Lower lobe of right lung (tissue), 2 donors: ENCODE data around the gene IMMP2L. TPM values are rescaled to one million over a fixed set of nuclear protein-coding genes. Genes with fewer than 3 reads are reported as not detected.

ENCODE experiments used
- ATAC-seq, 2 donors: fragments of 200-7000 bp; cut with Tn5 transposase; one replicate each; pipeline ENCODE4 v1.9.1; 2020 to 2022; ENCODE audit warnings: mild to moderate bottlenecking in 2 of 2, moderate library complexity in 2 of 2
- DNase-seq: peaks from one replicate; pipeline ENCODE4 v3.0.0-alpha.2; 2020
- H3K27ac ChIP-seq: fragments of 200-600 bp; one replicate; pipeline ENCODE4 v1.8.0; 2022
- H3K27me3 ChIP-seq: fragments of 200-600 bp; one replicate; pipeline ENCODE4 v1.8.0; 2022; ENCODE audit warnings: low read depth
- H3K36me3 ChIP-seq: fragments of 200-600 bp; one replicate; pipeline ENCODE4 v1.8.0; 2022; ENCODE audit warnings: mild to moderate bottlenecking
- H3K4me1 ChIP-seq: fragments of 200-600 bp; one replicate; pipeline ENCODE4 v1.8.0; 2022
- H3K4me3 ChIP-seq: fragments of 200-600 bp; one replicate; pipeline ENCODE4 v1.8.0; 2022; ENCODE audit warnings: mild to moderate bottlenecking
- H3K9me3 ChIP-seq: fragments of 200-600 bp; one replicate; pipeline ENCODE4 v1.8.0; 2022
- CTCF ChIP-seq: fragments of 200-600 bp; IDR thresholded peaks from one replicate; pipeline ENCODE4 v1.8.0; 2022; ENCODE audit warnings: antibody characterized with exemption, mild to moderate bottlenecking
- intact Hi-C: fragments of 100-400 bp; cut with DNase I; formaldehyde crosslinking; loops from one replicate; pipeline ENCODE4 v1.11.0; 2022
- total RNA-seq: library from RNA; stranded (reverse); fragmentation: NEBNext Ultra II Directional; extraction: Animal tissue kit (Norgen Biotek cat#: 25700); gene quantifications from one replicate; pipeline ENCODE4 v1.2.1, GENCODE V29; 2021
- donor health status: DM: no; HTN: yes; CAD: no; lungs with severe emphysema.

IMMP2L gene
- total RNA-seq, 1 donor from 2014 or later = 14.7 TPM

DNA sequence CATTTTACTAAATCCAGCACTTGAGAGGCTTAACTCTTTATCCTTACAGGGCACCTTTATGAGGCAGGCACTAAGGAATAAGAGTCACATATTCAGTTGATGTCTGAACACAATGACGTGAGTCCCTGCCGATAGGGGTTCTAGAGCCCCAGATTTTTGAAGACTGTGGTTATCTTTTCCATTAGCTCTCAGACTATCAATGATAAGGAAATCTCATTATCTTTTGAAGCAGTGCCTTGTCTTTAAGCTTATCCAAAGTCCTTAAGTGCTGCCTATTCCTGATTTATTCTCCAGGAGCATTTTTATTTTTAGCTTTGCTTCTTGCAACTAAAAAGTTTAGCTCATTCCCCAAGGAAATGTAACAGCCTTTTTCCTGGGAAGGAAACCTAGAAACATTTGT, 915.5 kb downstream of the IMMP2L start:
- intact Hi-C loops = no loop called here
- Histone ChIP-seq H3K4me1 (no peaks in the 10 kb centered on the region), H3K9me3 (no peaks in the 10 kb centered on the region), H3K36me3 (no peaks in the 10 kb centered on the region), H3K4me3 (no peak overlapping the region), H3K27ac (no peak overlapping the region), H3K27me3 (no peaks in the 10 kb centered on the region)
- DNase-seq (no peak), ATAC-seq (no peak)
- no peak for TF ChIP-seq CTCF

DNA sequence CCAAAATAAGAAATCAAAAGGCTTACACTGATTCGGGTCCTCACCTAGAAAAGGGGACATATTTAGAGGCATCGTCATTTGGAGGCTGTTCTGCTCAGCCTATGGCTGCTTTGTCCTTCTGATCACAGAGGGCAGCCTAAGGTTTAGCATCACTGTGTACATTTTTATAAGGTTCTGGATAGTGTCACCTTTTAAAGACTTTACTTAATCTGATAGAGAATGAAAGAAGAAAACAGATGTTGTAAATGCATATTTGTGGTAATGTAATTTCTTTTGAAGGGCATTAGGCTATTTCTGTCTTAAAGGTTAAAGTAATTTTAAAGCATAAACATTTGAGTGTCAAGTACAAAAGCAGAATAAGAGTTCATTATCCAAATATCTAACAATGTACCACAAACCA, 916.7 kb downstream of the IMMP2L start:
- no peak for TF ChIP-seq CTCF
- Histone ChIP-seq H3K4me3 (no peak overlapping the region), H3K36me3 (no peaks in the 10 kb centered on the region), H3K9me3 (no peaks in the 10 kb centered on the region), H3K27me3 (no peaks in the 10 kb centered on the region), H3K4me1 (no peaks in the 10 kb centered on the region), H3K27ac (no peak overlapping the region)
- ATAC-seq = no peak
- no peak for DNase-seq
- intact Hi-C loops = no loop called here

- H3K36me3 ChIP-seq = no peaks in the 10 kb centered on the region
- intact Hi-C loops = no loop called here
- ATAC-seq = no peak
Observed at GRCh38 chr7:110645060-110645459, 917.2 kb downstream of the IMMP2L start.

GRCh38 chr7:110637252-110637651, 925.0 kb downstream of the IMMP2L start:
- no peak overlapping the region for H3K27ac ChIP-seq
- TF ChIP-seq CTCF = no peak
- intact Hi-C loops = no loop called here
- H3K4me3 ChIP-seq = no peak overlapping the region
- H3K36me3 ChIP-seq = no peaks in the 10 kb centered on the region
- H3K9me3 ChIP-seq = no peaks in the 10 kb centered on the region
- H3K4me1 ChIP-seq = no peaks in the 10 kb centered on the region
- DNase-seq (no peak), ATAC-seq (no peak)
- H3K27me3 ChIP-seq = no peaks in the 10 kb centered on the region

More at GRCh38 chr7:110645060-110645459, 917.2 kb downstream of the IMMP2L start:
- no peak for DNase-seq
- Histone ChIP-seq H3K27me3 (no peaks in the 10 kb centered on the region), H3K27ac (no peak overlapping the region), H3K9me3 (no peaks in the 10 kb centered on the region), H3K4me1 (no peaks in the 10 kb centered on the region), H3K4me3 (no peak overlapping the region)
- TF ChIP-seq CTCF = no peak

GRCh38 chr7:110633313-110633712, 929.0 kb downstream of the IMMP2L start:
- Histone ChIP-seq H3K36me3 (no peaks in the 10 kb centered on the region), H3K4me3 (no peak overlapping the region), H3K9me3 (no peaks in the 10 kb centered on the region), H3K27ac (no peak overlapping the region), H3K27me3 (no peaks in the 10 kb centered on the region), H3K4me1 (no peaks in the 10 kb centered on the region)
- TF ChIP-seq CTCF = no peak
- no peak for DNase-seq
- intact Hi-C loops = no loop called here
- ATAC-seq = no peak

DNA sequence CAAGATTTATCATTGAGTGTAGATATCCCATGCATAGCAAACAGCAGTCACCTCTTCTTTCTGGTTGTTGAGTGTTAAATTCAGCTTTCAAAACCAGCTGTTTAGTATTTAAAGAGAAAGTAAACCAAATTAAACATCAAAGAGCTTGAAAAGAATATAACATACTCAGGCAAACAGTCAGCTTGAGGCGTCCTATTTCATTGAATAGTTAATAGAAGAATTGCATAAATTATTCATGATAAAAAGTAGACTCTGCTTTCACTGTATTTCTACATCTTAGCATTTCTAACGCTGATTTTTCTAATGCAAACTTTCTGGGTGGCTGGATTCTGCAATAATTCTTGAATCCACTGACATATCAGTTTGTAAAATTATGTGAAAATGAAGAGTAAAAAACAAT, 935.9 kb downstream of the IMMP2L start:
- H3K9me3 ChIP-seq = no peaks in the 10 kb centered on the region
- ATAC-seq = no peak
- no peaks in the 10 kb centered on the region for H3K4me1 ChIP-seq
- intact Hi-C loops = no loop called here
- no peak overlapping the region for H3K4me3 ChIP-seq
- H3K27ac ChIP-seq = no peak overlapping the region
- no peak for DNase-seq
- no peak for TF ChIP-seq CTCF
- no peaks in the 10 kb centered on the region for H3K27me3 ChIP-seq
- no peaks in the 10 kb centered on the region for H3K36me3 ChIP-seq
